Fibroblast of lung (primary cell): ENCODE measurements around the gene SMCO2. TPM values are rescaled to one million over a fixed set of nuclear protein-coding genes. Genes with fewer than 3 reads are reported as not detected.

Experiments
- DNase-seq, 2 donors: peaks; one replicate each; pipeline versions ENCODE4 v3.0.0 to v3.0.0-alpha.2; 2010; ENCODE audit warnings: low read depth in 2 of 2
- H2AFZ ChIP-seq: 2 replicates; pipeline ENCODE4 v1.5.1; 2012; ENCODE audit warnings: low read length, control low read depth, inconsistent platforms
- H3K27ac ChIP-seq: 2 replicates; pipeline ENCODE4 v1.5.1; 2011; ENCODE audit warnings: low read length, control low read depth; ENCODE audit not compliant: insufficient read depth
- H3K27me3 ChIP-seq: 2 replicates; pipeline ENCODE4 v1.5.1; 2011; ENCODE audit warnings: mild to moderate bottlenecking, low read length; ENCODE audit not compliant: control insufficient read depth, insufficient read depth
- H3K36me3 ChIP-seq: 2 replicates; pipeline ENCODE4 v1.5.1; 2011; ENCODE audit warnings: low read length; ENCODE audit not compliant: control insufficient read depth, insufficient read depth
- H3K4me1 ChIP-seq: 2 replicates; pipeline ENCODE4 v1.5.1; 2011; ENCODE audit warnings: low read length; ENCODE audit not compliant: control insufficient read depth, insufficient read depth; ENCODE audit errors: extremely low read depth
- H3K4me2 ChIP-seq: 2 replicates; pipeline ENCODE4 v1.5.1; 2011; ENCODE audit warnings: low read length, control low read depth; ENCODE audit not compliant: insufficient read depth; ENCODE audit errors: extremely low read depth
- H3K4me3 ChIP-seq, 4 experiments: fragments of 200-600 bp in 1 of 4; sonication (generic) in 1 of 4; replicated peaks in 1 of 4; 2 replicates each; pipeline ENCODE4 v1.5.1; 2011 to 2016; ENCODE audit warnings: low read length in 4 of 4, low read depth in 3 of 4, mild to moderate bottlenecking in 3 of 4, control low read depth in 2 of 4, inconsistent platforms in 1 of 4, mixed read lengths in 1 of 4; ENCODE audit not compliant: insufficient read depth in 1 of 4; ENCODE audit errors: control extremely low read depth in 1 of 4
- H3K79me2 ChIP-seq: 2 replicates; pipeline ENCODE4 v1.5.1; 2012; ENCODE audit warnings: mild to moderate bottlenecking, low read length, inconsistent platforms; ENCODE audit not compliant: control insufficient read depth, insufficient read depth
- H3K9ac ChIP-seq: 2 replicates; pipeline ENCODE4 v1.5.1; 2011; ENCODE audit warnings: mild to moderate bottlenecking, low read length, control low read depth; ENCODE audit not compliant: insufficient read depth
- H3K9me3 ChIP-seq: 2 replicates; pipeline ENCODE4 v1.5.1; 2012; ENCODE audit warnings: low read depth, low read length; ENCODE audit not compliant: control insufficient read depth, insufficient read depth
- H4K20me1 ChIP-seq: 2 replicates; pipeline ENCODE4 v1.5.1; 2011; ENCODE audit warnings: low read length; ENCODE audit not compliant: control insufficient read depth, insufficient read depth; ENCODE audit errors: extremely low read depth
- EZH2 ChIP-seq: IDR thresholded peaks from 2 replicates; pipeline ENCODE4 v1.5.1; 2012; ENCODE audit warnings: low read length, control low read depth, mild to moderate bottlenecking; ENCODE audit errors: missing control alignments
- polyA plus RNA-seq, 2 donors: library from polyadenylated mRNA; depleted of rRNA in 1 of 2; stranded (reverse) in 1 of 2; unstranded in 1 of 2; fragments of >200 nt; gene quantifications; 2 replicates each; pipeline ENCODE4 v1.2.1, GENCODE V29; 2011 to 2012; ENCODE audit warnings: missing spikeins in 1 of 2
- total RNA-seq: library from RNA; depleted of rRNA; stranded (reverse); fragments of >200 nt; gene quantifications from 2 replicates; pipeline ENCODE4 v1.2.1, GENCODE V29; 2014
- TF ChIP-seq, protein P1 (sequence below), 2 donors: IDR thresholded peaks in 1 of 2; conservative IDR thresholded peaks in 1 of 2; 1 replicate in 1 of 2; 2 replicates in 1 of 2; pipeline ENCODE4 v1.5.1; 2011 to 2012; ENCODE audit warnings: low read length in 2 of 2, control low read depth in 1 of 2, inconsistent platforms in 1 of 2, low read depth in 1 of 2, mild to moderate bottlenecking in 1 of 2

Gene SMCO2
- total and polyA plus RNA-seq, 2 donors (not counting 1 experiment from before 2014, with no cell fraction given), result not detected

- no peak overlapping the region for H3K9ac ChIP-seq
- peaks cover 3% of the 10 kb centered on the region for H3K4me1 ChIP-seq
- no peaks in the 10 kb centered on the region for H3K9me3 ChIP-seq
- no peak overlapping the region for H3K4me2 ChIP-seq
- no peak overlapping the region for H3K27ac ChIP-seq
- no peak overlapping the region for H2AFZ ChIP-seq
- no peak for DNase-seq
- H3K4me3 ChIP-seq, result no peak overlapping the region
- TF ChIP-seq, protein P1, sequence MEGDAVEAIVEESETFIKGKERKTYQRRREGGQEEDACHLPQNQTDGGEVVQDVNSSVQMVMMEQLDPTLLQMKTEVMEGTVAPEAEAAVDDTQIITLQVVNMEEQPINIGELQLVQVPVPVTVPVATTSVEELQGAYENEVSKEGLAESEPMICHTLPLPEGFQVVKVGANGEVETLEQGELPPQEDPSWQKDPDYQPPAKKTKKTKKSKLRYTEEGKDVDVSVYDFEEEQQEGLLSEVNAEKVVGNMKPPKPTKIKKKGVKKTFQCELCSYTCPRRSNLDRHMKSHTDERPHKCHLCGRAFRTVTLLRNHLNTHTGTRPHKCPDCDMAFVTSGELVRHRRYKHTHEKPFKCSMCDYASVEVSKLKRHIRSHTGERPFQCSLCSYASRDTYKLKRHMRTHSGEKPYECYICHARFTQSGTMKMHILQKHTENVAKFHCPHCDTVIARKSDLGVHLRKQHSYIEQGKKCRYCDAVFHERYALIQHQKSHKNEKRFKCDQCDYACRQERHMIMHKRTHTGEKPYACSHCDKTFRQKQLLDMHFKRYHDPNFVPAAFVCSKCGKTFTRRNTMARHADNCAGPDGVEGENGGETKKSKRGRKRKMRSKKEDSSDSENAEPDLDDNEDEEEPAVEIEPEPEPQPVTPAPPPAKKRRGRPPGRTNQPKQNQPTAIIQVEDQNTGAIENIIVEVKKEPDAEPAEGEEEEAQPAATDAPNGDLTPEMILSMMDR (conservative IDR thresholded peaks at IDR 0.05 in 1 of 2, IDR thresholded peaks at IDR 0.05 in 1 of 2; ENCODE audit: low read depth in 1 of 2, low read length in 2 of 2), result no peak
- no peaks in the 10 kb centered on the region for H4K20me1 ChIP-seq
- no peaks in the 10 kb centered on the region for H3K36me3 ChIP-seq
- H3K27me3 ChIP-seq, result no peaks in the 10 kb centered on the region
- no peaks in the 10 kb centered on the region for H3K79me2 ChIP-seq
These were observed 9.8 kb upstream of the SMCO2 start for GRCh38 chr12:27436768-27437167.

DNA sequence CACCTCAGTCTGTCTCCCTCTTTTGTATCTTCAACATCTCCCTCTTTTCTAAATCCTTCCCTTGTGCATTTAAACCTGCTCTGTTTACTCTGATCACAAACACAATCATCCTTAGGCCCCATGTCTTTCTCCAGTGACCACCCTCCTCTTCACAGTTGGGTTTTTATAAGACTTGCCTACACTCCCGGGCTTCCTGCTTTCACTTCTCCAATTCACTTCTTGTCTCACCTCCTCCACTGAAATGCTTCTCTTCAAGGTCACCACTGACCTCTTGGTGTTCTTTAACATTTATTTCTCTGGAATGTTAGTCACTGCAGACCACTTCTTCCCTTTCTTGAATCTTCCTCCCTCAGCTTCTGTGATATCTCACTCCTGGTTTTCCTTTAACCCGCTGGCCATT is 8.7 kb upstream of the SMCO2 start:
- no peak overlapping the region for H2AFZ ChIP-seq
- H4K20me1 ChIP-seq, result no peaks in the 10 kb centered on the region
- no peak for DNase-seq
- no peak overlapping the region for H3K4me3 ChIP-seq
- no peaks in the 10 kb centered on the region for H3K27me3 ChIP-seq
- H3K27ac ChIP-seq, result no peak overlapping the region
- H3K4me1 ChIP-seq, result no peaks in the 10 kb centered on the region
- H3K79me2 ChIP-seq, result no peaks in the 10 kb centered on the region
- no peak overlapping the region for H3K4me2 ChIP-seq
- TF ChIP-seq EZH2, result no peak
- TF ChIP-seq, protein P1 (conservative IDR thresholded peaks at IDR 0.05 in 1 of 2, IDR thresholded peaks at IDR 0.05 in 1 of 2; ENCODE audit: low read depth in 1 of 2, low read length in 2 of 2), result no peak
- no peaks in the 10 kb centered on the region for H3K36me3 ChIP-seq
- H3K9ac ChIP-seq, result no peak overlapping the region
- no peaks in the 10 kb centered on the region for H3K9me3 ChIP-seq

GRCh38 chr12:27447761-27448160 is 1.2 kb downstream of the SMCO2 start:
- no peaks in the 10 kb centered on the region for H3K9me3 ChIP-seq

More at GRCh38 chr12:27447761-27448160, 1.2 kb downstream of the SMCO2 start:
- TF ChIP-seq, protein P1 (conservative IDR thresholded peaks at IDR 0.05 in 1 of 2, IDR thresholded peaks at IDR 0.05 in 1 of 2; ENCODE audit: low read depth in 1 of 2, low read length in 2 of 2), result no peak
- no peak for TF ChIP-seq EZH2
- H3K36me3 ChIP-seq, result no peaks in the 10 kb centered on the region
- no peak for DNase-seq
- H2AFZ ChIP-seq, result no peak overlapping the region
- H3K4me2 ChIP-seq, result no peak overlapping the region
- H4K20me1 ChIP-seq, result no peaks in the 10 kb centered on the region
- no peaks in the 10 kb centered on the region for H3K79me2 ChIP-seq
- H3K9ac ChIP-seq, result no peak overlapping the region
- no peaks in the 10 kb centered on the region for H3K4me1 ChIP-seq
- H3K4me3 ChIP-seq, result no peak overlapping the region
- no peaks in the 10 kb centered on the region for H3K27me3 ChIP-seq
- H3K27ac ChIP-seq, result no peak overlapping the region
